Trophoblast cell (in vitro differentiated cells and primary cell): ENCODE data around the gene KAT6B.

ENCODE experiments used
- DNase-seq, 2 donors: peaks; one replicate each; pipeline ENCODE4 v3.0.0-alpha.2; 2016
- H2AFZ ChIP-seq: 2 replicates; pipeline ENCODE4 v1.6.1; 2013; ENCODE audit warnings: low read length, moderate library complexity, mild to moderate bottlenecking; ENCODE audit not compliant: insufficient read depth, poor library complexity
- H2AK5ac ChIP-seq: 2 replicates; pipeline ENCODE4 v1.6.1; 2013; ENCODE audit warnings: mild to moderate bottlenecking, low read length
- H2BK120ac ChIP-seq: 2 replicates; pipeline ENCODE4 v1.6.1; 2013; ENCODE audit warnings: low read length, mild to moderate bottlenecking, moderate library complexity; ENCODE audit not compliant: insufficient read depth, poor library complexity
- H2BK12ac ChIP-seq: 2 replicates; pipeline ENCODE4 v1.6.1; 2013; ENCODE audit warnings: mild to moderate bottlenecking, low read length, moderate library complexity
- H2BK5ac ChIP-seq: 2 replicates; pipeline ENCODE4 v1.6.1; 2013; ENCODE audit warnings: low read length, low read depth, moderate library complexity, mild to moderate bottlenecking; ENCODE audit not compliant: poor library complexity
- H3K14ac ChIP-seq: 2 replicates; pipeline ENCODE4 v1.6.1; 2013; ENCODE audit warnings: mild to moderate bottlenecking, low read length
- H3K18ac ChIP-seq: 2 replicates; pipeline ENCODE4 v1.6.1; 2013; ENCODE audit warnings: mild to moderate bottlenecking, low read length
- H3K23ac ChIP-seq: 2 replicates; pipeline ENCODE4 v1.6.1; 2013; ENCODE audit warnings: low read length
- H3K27ac ChIP-seq: 2 replicates; pipeline ENCODE4 v1.5.1; 2013; ENCODE audit warnings: low read depth, mild to moderate bottlenecking, inconsistent platforms, low read length, moderate library complexity
- H3K27me3 ChIP-seq: 2 replicates; pipeline ENCODE4 v1.6.1; 2013; ENCODE audit warnings: inconsistent platforms, mild to moderate bottlenecking, low read length, moderate library complexity; ENCODE audit not compliant: insufficient read depth
- H3K36me3 ChIP-seq, 2 experiments: 1 replicate in 1 of 2; 2 replicates in 1 of 2; pipeline ENCODE4 v1.6.1; 2013; ENCODE audit warnings: low read length in 2 of 2, mild to moderate bottlenecking in 2 of 2, moderate library complexity in 1 of 2; ENCODE audit not compliant: insufficient read depth in 2 of 2, control insufficient read depth in 1 of 2
- H3K4ac ChIP-seq: 2 replicates; pipeline ENCODE4 v1.6.1; 2013; ENCODE audit warnings: low read depth, mild to moderate bottlenecking, low read length, moderate library complexity
- H3K4me1 ChIP-seq, 2 experiments: 1 replicate in 1 of 2; 2 replicates in 1 of 2; pipeline ENCODE4 v1.6.1; 2013; ENCODE audit warnings: low read length in 2 of 2, mild to moderate bottlenecking in 2 of 2, moderate library complexity in 1 of 2; ENCODE audit not compliant: insufficient read depth in 2 of 2, control insufficient read depth in 1 of 2
- H3K4me2 ChIP-seq: 2 replicates; pipeline ENCODE4 v1.6.1; 2013; ENCODE audit warnings: inconsistent platforms, mild to moderate bottlenecking, low read length, moderate library complexity
- H3K4me3 ChIP-seq: 2 replicates; pipeline ENCODE4 v1.5.1; 2013; ENCODE audit warnings: mild to moderate bottlenecking, low read depth, low read length, inconsistent platforms
- H3K79me1 ChIP-seq: one replicate; pipeline ENCODE4 v1.6.1; 2013; ENCODE audit warnings: low read length
- H3K79me2 ChIP-seq: 2 replicates; pipeline ENCODE4 v1.6.1; 2013; ENCODE audit warnings: low read length, mild to moderate bottlenecking; ENCODE audit not compliant: control insufficient read depth, insufficient read depth, poor library complexity
- H3K9ac ChIP-seq: 2 replicates; pipeline ENCODE4 v1.6.1; 2013; ENCODE audit warnings: mild to moderate bottlenecking, low read length
- H3K9me3 ChIP-seq: 2 replicates; pipeline ENCODE4 v1.6.1; 2013; ENCODE audit warnings: low read depth, mild to moderate bottlenecking, control low read depth, inconsistent platforms, low read length; ENCODE audit not compliant: insufficient read depth
- H4K12ac ChIP-seq: 2 replicates; pipeline ENCODE4 v1.6.1; 2013; ENCODE audit warnings: low read depth, mild to moderate bottlenecking, low read length, moderate library complexity
- H4K8ac ChIP-seq: 2 replicates; pipeline ENCODE4 v1.6.1; 2013; ENCODE audit warnings: low read depth, mild to moderate bottlenecking, low read length, moderate library complexity
- H4K91ac ChIP-seq: one replicate; pipeline ENCODE4 v1.6.1; 2013; ENCODE audit warnings: low read depth, mild to moderate bottlenecking, low read length, moderate library complexity
- WGBS: extraction: QIAGEN DNeasy Blood & Tissue Kit; methylation state at CpG from one replicate; pipeline ENCODE4 v1.1.7; 2013; ENCODE audit warnings: missing lambda C conversion rate; ENCODE audit not compliant: insufficient read length, insufficient coverage; ENCODE audit errors: extremely low coverage; 5-methylcytosine and 5-hydroxymethylcytosine counted together

Gene KAT6B

DNA sequence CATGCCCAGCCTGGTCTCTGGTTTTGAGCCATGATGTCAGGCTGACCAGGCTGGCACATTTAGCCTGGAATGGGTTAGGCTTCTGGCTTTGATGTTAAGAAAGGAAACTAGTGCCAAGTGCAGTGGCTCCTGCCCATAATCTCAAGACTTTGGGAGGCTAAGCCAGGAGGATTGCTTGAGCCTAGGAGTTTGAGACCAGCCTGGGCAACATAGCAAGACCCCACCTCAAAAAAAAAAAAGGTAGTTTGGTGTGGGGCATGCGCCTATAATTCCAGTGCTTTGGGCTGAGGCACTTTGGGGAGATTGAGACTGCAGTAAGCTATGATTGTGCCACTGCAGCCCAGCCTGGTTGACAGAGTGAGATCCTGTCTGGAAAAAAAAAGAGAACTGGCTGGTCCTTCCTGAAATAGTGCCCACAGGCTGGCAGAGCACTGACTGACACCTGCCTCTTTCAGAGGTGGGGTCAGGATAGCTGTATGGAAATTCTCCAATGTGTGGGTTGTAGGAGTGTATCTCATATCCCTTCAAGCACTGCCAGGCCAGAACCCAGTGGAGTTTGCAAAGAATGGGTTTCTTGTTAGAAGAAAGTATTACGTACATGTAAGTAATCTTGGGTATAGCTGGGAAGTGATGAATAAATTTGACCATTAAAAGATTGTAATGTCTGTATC, 61.3 kb downstream of the KAT6B start:
- no peaks in the 10 kb centered on the region for H3K36me3 ChIP-seq
- no peak for DNase-seq
- H3K14ac ChIP-seq, result no peak overlapping the region
- no peak overlapping the region for H3K23ac ChIP-seq
- no peak overlapping the region for H2AK5ac ChIP-seq
- no peak overlapping the region for H4K91ac ChIP-seq
- no peak overlapping the region for H3K4me2 ChIP-seq
- no peaks in the 10 kb centered on the region for H3K79me2 ChIP-seq
- H3K27me3 ChIP-seq, result no peaks in the 10 kb centered on the region
- no peak overlapping the region for H3K4ac ChIP-seq
- no peak overlapping the region for H3K18ac ChIP-seq
- H3K27ac ChIP-seq, result no peak overlapping the region
- no peak overlapping the region for H4K12ac ChIP-seq
- no peak overlapping the region for H3K9ac ChIP-seq
- no peak overlapping the region for H2AFZ ChIP-seq
- H3K4me1 ChIP-seq, result no peaks in the 10 kb centered on the region
- no CpG with 5 or more reads among the region's 2 CpGs for WGBS
- no peaks in the 10 kb centered on the region for H3K79me1 ChIP-seq
- no peak overlapping the region for H4K8ac ChIP-seq
- no peak overlapping the region for H2BK5ac ChIP-seq
- no peak overlapping the region for H3K4me3 ChIP-seq
- no peak overlapping the region for H2BK120ac ChIP-seq
- H2BK12ac ChIP-seq, result no peak overlapping the region
- no peaks in the 10 kb centered on the region for H3K9me3 ChIP-seq

DNA sequence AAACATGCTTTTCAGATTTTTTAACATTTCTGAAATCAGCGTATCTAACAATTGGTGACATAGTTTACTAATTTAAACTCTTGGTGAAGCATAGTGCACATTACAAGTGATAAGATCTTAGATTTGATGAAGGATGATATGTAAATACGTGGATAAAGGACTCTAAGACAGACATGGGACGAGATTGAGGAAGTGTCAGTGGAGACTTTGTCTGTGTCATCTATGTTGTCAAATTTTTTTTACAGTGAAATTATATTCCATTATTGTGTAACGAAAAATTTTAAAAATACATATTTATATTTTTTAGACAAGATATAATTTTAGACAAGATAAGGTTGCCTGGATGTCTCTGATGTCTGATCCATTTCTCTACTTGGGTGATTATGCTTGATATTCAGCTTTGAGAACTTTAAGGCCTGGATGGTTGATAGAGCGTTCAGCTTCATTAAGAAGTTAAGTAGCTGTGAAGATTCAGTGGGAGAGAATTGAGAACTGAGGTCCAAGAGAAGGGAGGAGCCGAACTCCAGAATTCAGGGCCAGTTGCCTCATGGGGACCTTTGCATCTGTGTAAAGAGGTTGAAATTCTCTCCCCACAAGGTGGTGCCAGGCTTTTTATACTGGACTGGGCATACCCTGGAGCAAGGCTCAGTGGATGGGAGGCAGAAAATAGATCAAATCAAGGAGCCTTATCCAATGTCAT, 62.7 kb downstream of the KAT6B start:
- no peaks in the 10 kb centered on the region for H3K9me3 ChIP-seq
- H4K91ac ChIP-seq, result no peak overlapping the region
- H2BK12ac ChIP-seq, result no peak overlapping the region

DNA sequence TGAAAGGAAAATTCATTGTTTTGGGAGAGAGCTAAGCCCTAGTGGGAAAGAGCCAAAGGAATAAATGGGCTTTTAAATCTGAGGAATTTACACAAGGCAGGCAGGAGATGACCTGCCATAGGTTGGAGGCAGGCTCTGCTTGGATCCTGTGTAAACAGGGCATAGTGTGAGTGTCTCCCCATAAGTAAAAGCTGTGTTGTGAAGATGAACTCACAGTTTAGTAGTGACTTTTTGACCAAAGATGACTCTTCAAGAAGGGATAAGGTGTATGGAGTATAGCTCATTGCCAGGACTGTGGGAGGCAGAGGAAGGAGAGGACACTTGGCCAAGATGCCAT, 63.2 kb downstream of the KAT6B start:
- Histone ChIP-seq H4K12ac (no peak overlapping the region), H3K4me1 (no peaks in the 10 kb centered on the region), H3K4me3 (no peak overlapping the region), H3K36me3 (no peaks in the 10 kb centered on the region), H3K79me1 (no peaks in the 10 kb centered on the region), H3K9ac (no peak overlapping the region), H3K4ac (no peak overlapping the region), H4K91ac (no peak overlapping the region), H3K27ac (no peak overlapping the region), H3K27me3 (no peaks in the 10 kb centered on the region), H3K79me2 (no peaks in the 10 kb centered on the region), H2BK120ac (no peak overlapping the region), H3K23ac (no peak overlapping the region), H2BK12ac (no peak overlapping the region), H2AFZ (no peak overlapping the region), H4K8ac (no peak overlapping the region), H3K9me3 (no peaks in the 10 kb centered on the region), H3K4me2 (no peak overlapping the region), H2BK5ac (no peak overlapping the region), H3K14ac (no peak overlapping the region), H3K18ac (no peak overlapping the region), H2AK5ac (no peak overlapping the region)
- no peak for DNase-seq

More for the DNA sequence above, 62.7 kb downstream of the KAT6B start:
- Histone ChIP-seq H3K4me1 (no peaks in the 10 kb centered on the region), H3K9ac (no peak overlapping the region), H4K8ac (no peak overlapping the region), H3K18ac (no peak overlapping the region), H3K79me2 (no peaks in the 10 kb centered on the region), H3K4me3 (no peak overlapping the region), H3K14ac (no peak overlapping the region), H3K27ac (no peak overlapping the region), H2BK120ac (no peak overlapping the region), H3K4me2 (no peak overlapping the region), H3K36me3 (no peaks in the 10 kb centered on the region), H2AFZ (no peak overlapping the region), H2BK5ac (no peak overlapping the region), H3K27me3 (no peaks in the 10 kb centered on the region), H3K79me1 (no peaks in the 10 kb centered on the region), H3K23ac (no peak overlapping the region), H2AK5ac (no peak overlapping the region), H4K12ac (no peak overlapping the region), H3K4ac (no peak overlapping the region)
- no CpG with 5 or more reads among the region's 6 CpGs for WGBS
- no peak for DNase-seq

DNA sequence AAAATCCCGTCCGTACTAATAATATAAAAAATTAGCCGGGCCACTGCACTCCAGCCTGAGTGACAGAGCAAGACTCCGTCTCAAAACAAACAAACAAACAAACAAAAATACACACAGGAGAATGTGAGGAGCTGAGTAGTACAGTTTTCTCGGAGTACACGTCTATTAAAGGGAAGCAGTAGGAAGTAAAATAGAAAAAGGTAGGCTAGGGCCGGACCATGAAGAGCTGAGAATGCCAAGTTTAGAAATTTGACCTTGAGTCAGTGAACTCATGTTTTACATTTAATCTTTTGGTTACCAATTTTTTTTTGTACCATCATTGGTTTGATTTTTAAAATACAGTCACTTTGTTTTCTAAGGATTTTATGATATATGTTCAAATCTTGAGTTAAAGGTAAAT, 64.1 kb downstream of the KAT6B start:
- Histone ChIP-seq H3K36me3 (no peaks in the 10 kb centered on the region), H2BK5ac (no peak overlapping the region), H3K27ac (no peak overlapping the region), H2BK120ac (no peak overlapping the region), H3K4ac (no peak overlapping the region), H3K4me3 (no peak overlapping the region), H2BK12ac (no peak overlapping the region), H3K23ac (no peak overlapping the region), H3K79me2 (no peaks in the 10 kb centered on the region), H3K27me3 (no peaks in the 10 kb centered on the region), H3K4me2 (no peak overlapping the region), H4K12ac (no peak overlapping the region), H3K4me1 (no peaks in the 10 kb centered on the region), H3K79me1 (no peaks in the 10 kb centered on the region), H4K8ac (no peak overlapping the region), H3K14ac (no peak overlapping the region), H2AK5ac (no peak overlapping the region), H3K9me3 (no peaks in the 10 kb centered on the region), H3K9ac (no peak overlapping the region), H3K18ac (no peak overlapping the region), H4K91ac (no peak overlapping the region), H2AFZ (no peak overlapping the region)
- DNase-seq, result no peak
- no CpG with 5 or more reads among the region's 7 CpGs for WGBS
